ENCODE data around the gene PLCB2.

DNA sequence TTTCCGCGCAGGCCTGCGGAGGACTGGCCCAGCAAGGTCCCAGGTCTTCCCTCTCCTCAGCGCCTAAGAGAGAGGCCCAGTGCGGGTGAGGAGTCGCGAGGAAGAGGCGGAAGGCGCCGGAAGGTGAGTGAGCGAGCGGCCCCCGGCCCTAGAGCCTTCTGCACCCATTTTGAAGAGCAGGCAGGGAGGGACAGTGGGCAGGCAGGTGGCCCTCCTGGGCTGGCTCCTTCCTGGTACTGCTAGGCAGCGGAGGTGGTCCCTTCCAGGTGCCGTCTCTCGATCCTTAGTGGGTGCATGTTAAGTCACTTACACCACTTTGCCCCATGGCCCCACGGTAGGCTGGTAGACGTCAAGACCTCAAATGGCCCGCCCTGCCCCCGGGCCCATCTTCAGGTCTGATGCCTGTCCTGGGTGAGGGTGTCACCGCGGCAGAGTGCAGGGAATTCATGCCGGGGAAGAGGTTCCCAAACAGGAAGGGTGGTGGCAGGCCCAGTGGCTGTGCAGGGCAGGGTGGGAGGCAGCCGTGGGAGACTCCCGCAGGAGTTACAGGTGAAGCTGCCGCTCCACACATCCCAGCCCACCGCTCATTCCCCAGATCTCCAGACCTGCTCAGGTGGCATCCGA lies 54.5 kb downstream of the PLCB2 start:
- no peak for TF ChIP-seq EZH2 (IDR thresholded peaks at IDR 0.05; ENCODE audit: borderline replicate concordance, low read depth, low read length, severe bottlenecking)
- TF ChIP-seq, protein P1, sequence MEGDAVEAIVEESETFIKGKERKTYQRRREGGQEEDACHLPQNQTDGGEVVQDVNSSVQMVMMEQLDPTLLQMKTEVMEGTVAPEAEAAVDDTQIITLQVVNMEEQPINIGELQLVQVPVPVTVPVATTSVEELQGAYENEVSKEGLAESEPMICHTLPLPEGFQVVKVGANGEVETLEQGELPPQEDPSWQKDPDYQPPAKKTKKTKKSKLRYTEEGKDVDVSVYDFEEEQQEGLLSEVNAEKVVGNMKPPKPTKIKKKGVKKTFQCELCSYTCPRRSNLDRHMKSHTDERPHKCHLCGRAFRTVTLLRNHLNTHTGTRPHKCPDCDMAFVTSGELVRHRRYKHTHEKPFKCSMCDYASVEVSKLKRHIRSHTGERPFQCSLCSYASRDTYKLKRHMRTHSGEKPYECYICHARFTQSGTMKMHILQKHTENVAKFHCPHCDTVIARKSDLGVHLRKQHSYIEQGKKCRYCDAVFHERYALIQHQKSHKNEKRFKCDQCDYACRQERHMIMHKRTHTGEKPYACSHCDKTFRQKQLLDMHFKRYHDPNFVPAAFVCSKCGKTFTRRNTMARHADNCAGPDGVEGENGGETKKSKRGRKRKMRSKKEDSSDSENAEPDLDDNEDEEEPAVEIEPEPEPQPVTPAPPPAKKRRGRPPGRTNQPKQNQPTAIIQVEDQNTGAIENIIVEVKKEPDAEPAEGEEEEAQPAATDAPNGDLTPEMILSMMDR (IDR thresholded peaks at IDR 0.05; ENCODE audit: borderline replicate concordance, extremely low read depth, low read length, poor library complexity, severe bottlenecking), result no peak
